ENCODE data around the gene P2RX1.

- TF ChIP-seq CTCF (IDR thresholded peaks at IDR 0.05; ENCODE audit: low read depth, low read length): no peak
- no peak for TF ChIP-seq POLR2A (IDR thresholded peaks at IDR 0.05; ENCODE audit: extremely low read depth, insufficient read length)
- no peak for TF ChIP-seq MYC (IDR thresholded peaks at IDR 0.05; ENCODE audit: low read depth, low read length)
These were observed 12.4 kb downstream of the P2RX1 start for GRCh38 chr17:3903881-3904290.
